ENCODE data around the gene SEMA6A. TPM values are rescaled to one million over a fixed set of nuclear protein-coding genes. Genes with fewer than 3 reads are reported as not detected.

The SEMA6A gene
- total and polyA plus RNA-seq, 2 of the 13 experiments (the other 11 are each of a cell fraction or from before 2014, with no cell fraction given) = 5.1 to 6.5 TPM

- TF ChIP-seq ZBTB44 (CRISPR knock-in tag; IDR thresholded peaks at IDR 0.05) = no peak
- TF ChIP-seq ZBTB49 (CRISPR knock-in tag; IDR thresholded peaks at IDR 0.05; ENCODE audit: borderline replicate concordance) = no peak
- TF ChIP-seq, protein P1, sequence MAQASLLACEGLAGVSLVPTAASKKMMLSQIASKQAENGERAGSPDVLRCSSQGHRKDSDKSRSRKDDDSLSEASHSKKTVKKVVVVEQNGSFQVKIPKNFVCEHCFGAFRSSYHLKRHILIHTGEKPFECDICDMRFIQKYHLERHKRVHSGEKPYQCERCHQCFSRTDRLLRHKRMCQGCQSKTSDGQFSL (CRISPR knock-in tag; IDR thresholded peaks at IDR 0.05) = no peak
- no peak for TF ChIP-seq ZNF782 (CRISPR knock-in tag; IDR thresholded peaks at IDR 0.05; ENCODE audit: borderline replicate concordance)
- TF ChIP-seq, protein P2, sequence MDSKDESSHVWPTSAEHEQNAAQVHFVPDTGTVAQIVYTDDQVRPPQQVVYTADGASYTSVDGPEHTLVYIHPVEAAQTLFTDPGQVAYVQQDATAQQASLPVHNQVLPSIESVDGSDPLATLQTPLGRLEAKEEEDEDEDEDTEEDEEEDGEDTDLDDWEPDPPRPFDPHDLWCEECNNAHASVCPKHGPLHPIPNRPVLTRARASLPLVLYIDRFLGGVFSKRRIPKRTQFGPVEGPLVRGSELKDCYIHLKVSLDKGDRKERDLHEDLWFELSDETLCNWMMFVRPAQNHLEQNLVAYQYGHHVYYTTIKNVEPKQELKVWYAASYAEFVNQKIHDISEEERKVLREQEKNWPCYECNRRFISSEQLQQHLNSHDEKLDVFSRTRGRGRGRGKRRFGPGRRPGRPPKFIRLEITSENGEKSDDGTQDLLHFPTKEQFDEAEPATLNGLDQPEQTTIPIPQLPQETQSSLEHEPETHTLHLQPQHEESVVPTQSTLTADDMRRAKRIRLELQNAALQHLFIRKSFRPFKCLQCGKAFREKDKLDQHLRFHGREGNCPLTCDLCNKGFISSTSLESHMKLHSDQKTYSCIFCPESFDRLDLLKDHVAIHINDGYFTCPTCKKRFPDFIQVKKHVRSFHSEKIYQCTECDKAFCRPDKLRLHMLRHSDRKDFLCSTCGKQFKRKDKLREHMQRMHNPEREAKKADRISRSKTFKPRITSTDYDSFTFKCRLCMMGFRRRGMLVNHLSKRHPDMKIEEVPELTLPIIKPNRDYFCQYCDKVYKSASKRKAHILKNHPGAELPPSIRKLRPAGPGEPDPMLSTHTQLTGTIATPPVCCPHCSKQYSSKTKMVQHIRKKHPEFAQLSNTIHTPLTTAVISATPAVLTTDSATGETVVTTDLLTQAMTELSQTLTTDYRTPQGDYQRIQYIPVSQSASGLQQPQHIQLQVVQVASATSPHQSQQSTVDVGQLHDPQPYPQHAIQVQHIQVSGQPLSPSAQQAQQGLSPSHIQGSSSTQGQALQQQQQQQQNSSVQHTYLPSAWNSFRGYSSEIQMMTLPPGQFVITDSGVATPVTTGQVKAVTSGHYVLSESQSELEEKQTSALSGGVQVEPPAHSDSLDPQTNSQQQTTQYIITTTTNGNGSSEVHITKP (CRISPR knock-in tag; IDR thresholded peaks at IDR 0.05; ENCODE audit: low read depth) = no peak
- TF ChIP-seq ZNF138 (CRISPR knock-in tag; IDR thresholded peaks at IDR 0.05; ENCODE audit: low read depth) = no peak
- TF ChIP-seq AHDC1 (CRISPR knock-in tag; IDR thresholded peaks at IDR 0.05; ENCODE audit: borderline replicate concordance) = peak; percentile 56; the same call in 1 of the 2 replicates
- TF ChIP-seq ZNF703 (CRISPR knock-in tag; IDR thresholded peaks at IDR 0.05; ENCODE audit: borderline replicate concordance) = no peak
These were observed 28.4 kb downstream of the SEMA6A start (continued) for GRCh38 chr5:116546033-116546742.

Data from HepG2 (cell line).